Memory B cell (primary cell): Measurements from ENCODE around the gene KRT6B.
"Not testable (repeated sequence)": the region's sequence is repeated elsewhere in the genome, so short reads cannot be mapped to it uniquely, and the experiment has no call there.

Experiments
- ATAC-seq: fragments of 150-1000 bp; cut with Tn5 transposase; 2 replicates; pipeline ENCODE4 v1.10.0; 2021; ENCODE audit warnings: low read depth, mild to moderate bottlenecking, moderate library complexity
- DNase-seq, 2 donors: peaks; one replicate each; pipeline ENCODE4 v3.0.0; 2022; ENCODE audit warnings: low spot score in 2 of 2
- H3K27ac Mint-ChIP-seq: one replicate; pipeline ENCODE4 v1.8.0; 2022; ENCODE audit warnings: mild to moderate bottlenecking, moderate library complexity, mixed read lengths
- H3K27me3 Mint-ChIP-seq: one replicate; pipeline ENCODE4 v1.8.0; 2022; ENCODE audit warnings: mixed read lengths
- H3K36me3 Mint-ChIP-seq: one replicate; pipeline ENCODE4 v1.8.0; 2022; ENCODE audit warnings: mild to moderate bottlenecking, mixed read lengths
- H3K4me1 Mint-ChIP-seq: one replicate; pipeline ENCODE4 v1.8.0; 2022; ENCODE audit warnings: mixed read lengths
- H3K4me3 Mint-ChIP-seq: one replicate; pipeline ENCODE4 v1.8.0; 2022; ENCODE audit warnings: mild to moderate bottlenecking, moderate library complexity, mixed read lengths
- H3K9me3 Mint-ChIP-seq: one replicate; pipeline ENCODE4 v1.8.0; 2022; ENCODE audit warnings: mixed read lengths

Gene KRT6B

GRCh38 chr12:52448228-52448627 is 3.7 kb downstream of the KRT6B start:
- H3K9me3 Mint-ChIP-seq = no peaks in the 10 kb centered on the region

GRCh38 chr12:52447196-52447595 is 4.8 kb downstream of the KRT6B start:
- H3K36me3 Mint-ChIP-seq, DNase-seq, H3K4me3 Mint-ChIP-seq, H3K27ac Mint-ChIP-seq, ATAC-seq, H3K9me3 Mint-ChIP-seq, H3K4me1 Mint-ChIP-seq: not testable (repeated sequence)
- peaks cover 17% of the 10 kb centered on the region for H3K27me3 Mint-ChIP-seq

More at GRCh38 chr12:52448228-52448627, 3.7 kb downstream of the KRT6B start:
- DNase-seq (no peak), ATAC-seq (no peak)
- no peak overlapping the region for H3K27ac Mint-ChIP-seq
- no peaks in the 10 kb centered on the region for H3K36me3 Mint-ChIP-seq
- H3K27me3 Mint-ChIP-seq = peaks cover 13% of the 10 kb centered on the region
- no peak overlapping the region for H3K4me3 Mint-ChIP-seq
- H3K4me1 Mint-ChIP-seq = peaks cover 6% of the 10 kb centered on the region

- no peaks in the 10 kb centered on the region for H3K9me3 Mint-ChIP-seq
- peaks cover 16% of the 10 kb centered on the region for H3K27me3 Mint-ChIP-seq
- no peak overlapping the region for H3K4me3 Mint-ChIP-seq
- no peaks in the 10 kb centered on the region for H3K36me3 Mint-ChIP-seq
- ATAC-seq = no peak
- H3K27ac Mint-ChIP-seq = no peak overlapping the region
- DNase-seq = no peak
- peaks cover 6% of the 10 kb centered on the region for H3K4me1 Mint-ChIP-seq
Observed at GRCh38 chr12:52446367-52447045, 5.4 kb downstream of the KRT6B start.

GRCh38 chr12:52445876-52446275 is 6.1 kb downstream of the KRT6B start:
- no peak for DNase-seq
- no peaks in the 10 kb centered on the region for H3K36me3 Mint-ChIP-seq
- H3K9me3 Mint-ChIP-seq = no peaks in the 10 kb centered on the region
- peaks cover 16% of the 10 kb centered on the region for H3K27me3 Mint-ChIP-seq
- H3K4me3 Mint-ChIP-seq = no peak overlapping the region
- ATAC-seq = no peak
- peaks cover 6% of the 10 kb centered on the region for H3K4me1 Mint-ChIP-seq
- H3K27ac Mint-ChIP-seq = no peak overlapping the region

- Mint-ChIP-seq H3K4me1 (peaks cover 6% of the 10 kb centered on the region), H3K36me3 (no peaks in the 10 kb centered on the region), H3K4me3 (no peak overlapping the region), H3K27ac (no peak overlapping the region), H3K27me3 (peaks cover 14% of the 10 kb centered on the region), H3K9me3 (no peaks in the 10 kb centered on the region)
- no peak for ATAC-seq
- no peak for DNase-seq
Observed at GRCh38 chr12:52444647-52445595, 7.0 kb downstream of the KRT6B start.

GRCh38 chr12:52443966-52444365 is 8.0 kb downstream of the KRT6B start:
- Mint-ChIP-seq H3K27ac (no peak overlapping the region), H3K4me3 (no peak overlapping the region), H3K4me1 (peaks cover 6% of the 10 kb centered on the region), H3K9me3 (no peaks in the 10 kb centered on the region), H3K27me3 (peaks cover 14% of the 10 kb centered on the region), H3K36me3 (no peaks in the 10 kb centered on the region)
- DNase-seq (no peak), ATAC-seq (no peak)

- DNase-seq = no peak
- Mint-ChIP-seq H3K36me3 (no peaks in the 10 kb centered on the region), H3K4me3 (no peak overlapping the region), H3K4me1 (no peaks in the 10 kb centered on the region), H3K9me3 (no peaks in the 10 kb centered on the region), H3K27ac (no peak overlapping the region), H3K27me3 (peaks cover 14% of the 10 kb centered on the region)
- ATAC-seq = no peak
Observed at GRCh38 chr12:52442600-52443061, 9.3 kb downstream of the KRT6B start.

GRCh38 chr12:52441320-52441911 is 10.5 kb downstream of the KRT6B start:
- Mint-ChIP-seq H3K4me1 (no peaks in the 10 kb centered on the region), H3K36me3 (no peaks in the 10 kb centered on the region), H3K9me3 (no peaks in the 10 kb centered on the region), H3K4me3 (no peak overlapping the region), H3K27ac (no peak overlapping the region), H3K27me3 (peaks cover 16% of the 10 kb centered on the region)
- DNase-seq (no peak), ATAC-seq (no peak)

GRCh38 chr12:52440821-52441319 is 11.1 kb downstream of the KRT6B start:
- Mint-ChIP-seq H3K4me3 (no peak overlapping the region), H3K4me1 (no peaks in the 10 kb centered on the region), H3K27me3 (peaks cover 17% of the 10 kb centered on the region), H3K9me3 (no peaks in the 10 kb centered on the region), H3K36me3 (no peaks in the 10 kb centered on the region), H3K27ac (no peak overlapping the region)
- no peak for DNase-seq
- no peak for ATAC-seq

GRCh38 chr12:52439845-52440244 is 12.1 kb downstream of the KRT6B start:
- no peaks in the 10 kb centered on the region for H3K36me3 Mint-ChIP-seq
- DNase-seq (no peak), ATAC-seq (no peak)
- no peak overlapping the region for H3K4me3 Mint-ChIP-seq
- H3K9me3 Mint-ChIP-seq = no peaks in the 10 kb centered on the region
- H3K27me3 Mint-ChIP-seq = peaks cover 18% of the 10 kb centered on the region
- no peak overlapping the region for H3K27ac Mint-ChIP-seq
- no peaks in the 10 kb centered on the region for H3K4me1 Mint-ChIP-seq

- Mint-ChIP-seq H3K27ac (no peak overlapping the region), H3K4me3 (no peak overlapping the region), H3K4me1 (no peaks in the 10 kb centered on the region), H3K36me3 (no peaks in the 10 kb centered on the region), H3K27me3 (peaks cover 18% of the 10 kb centered on the region), H3K9me3 (no peaks in the 10 kb centered on the region)
- DNase-seq = no peak
- ATAC-seq = no peak
Observed at GRCh38 chr12:52439420-52439819, 12.5 kb downstream of the KRT6B start.

GRCh38 chr12:52438305-52439301 is 13.3 kb downstream of the KRT6B start:
- Mint-ChIP-seq H3K27me3 (peaks cover 18% of the 10 kb centered on the region), H3K4me1 (no peaks in the 10 kb centered on the region), H3K36me3 (no peaks in the 10 kb centered on the region), H3K9me3 (no peaks in the 10 kb centered on the region), H3K27ac (no peak overlapping the region), H3K4me3 (no peak overlapping the region)
- DNase-seq (no peak), ATAC-seq (no peak)

- no peaks in the 10 kb centered on the region for H3K9me3 Mint-ChIP-seq
- no peaks in the 10 kb centered on the region for H3K36me3 Mint-ChIP-seq
- H3K4me3 Mint-ChIP-seq = no peak overlapping the region
- H3K27me3 Mint-ChIP-seq = peaks cover 12% of the 10 kb centered on the region
- no peak for ATAC-seq
- DNase-seq = no peak
- H3K4me1 Mint-ChIP-seq = no peaks in the 10 kb centered on the region
- no peak overlapping the region for H3K27ac Mint-ChIP-seq
Observed at GRCh38 chr12:52437508-52437907, 14.4 kb downstream of the KRT6B start.
